DOHH2 (cell line): ENCODE data around the gene GALR1.

Experiments used
- H3F3A ChIP-seq: fragments of 200-600 bp; sonication (generic), shearing (Covaris generic); 2 replicates; pipeline ENCODE4 v1.6.0; 2016; ENCODE audit warnings: antibody characterized with exemption, mild to moderate bottlenecking; ENCODE audit not compliant: control insufficient read depth, insufficient read depth
- H3K27ac ChIP-seq: fragments of 200-600 bp; sonication (generic); 2 replicates; pipeline ENCODE4 v1.5.1; 2014; ENCODE audit warnings: low read depth, mild to moderate bottlenecking, low read length, moderate library complexity
- H3K27me3 ChIP-seq: fragments of 200-600 bp; sonication (generic); 2 replicates; pipeline ENCODE4 v1.6.1; 2014; ENCODE audit warnings: mild to moderate bottlenecking, low read length, mixed read lengths; ENCODE audit not compliant: control insufficient read depth
- H3K36me3 ChIP-seq: fragments of 200-600 bp; sonication (generic); 2 replicates; pipeline ENCODE4 v1.6.1; 2014; ENCODE audit warnings: mild to moderate bottlenecking, low read length, moderate library complexity, mixed read lengths; ENCODE audit not compliant: control insufficient read depth
- H3K4me1 ChIP-seq: fragments of 200-600 bp; sonication (generic); 2 replicates; pipeline ENCODE4 v1.6.1; 2014; ENCODE audit warnings: mild to moderate bottlenecking, low read length, mixed read lengths; ENCODE audit not compliant: control insufficient read depth
- H3K4me2 ChIP-seq: fragments of 200-600 bp; sonication (generic); 2 replicates; pipeline ENCODE4 v1.6.0; 2014; ENCODE audit warnings: mild to moderate bottlenecking, low read length, moderate library complexity
- H3K4me3 ChIP-seq: fragments of 200-600 bp; sonication (generic); 2 replicates; pipeline ENCODE4 v1.5.1; 2014; ENCODE audit warnings: mild to moderate bottlenecking, low read length, mixed read lengths
- H3K79me2 ChIP-seq: fragments of 200-600 bp; sonication (generic); 2 replicates; pipeline ENCODE4 v1.6.1; 2014; ENCODE audit warnings: mild to moderate bottlenecking, low read length, mixed read lengths; ENCODE audit not compliant: control insufficient read depth
- H3K9me2 ChIP-seq: fragments of 200-600 bp; sonication (generic); replicated peaks from 2 replicates; pipeline ENCODE4 v1.6.1; 2014; ENCODE audit warnings: mild to moderate bottlenecking, low read length, mixed read lengths; ENCODE audit not compliant: control insufficient read depth
- H3K9me3 ChIP-seq: fragments of 200-600 bp; sonication (generic); 2 replicates; pipeline ENCODE4 v1.6.1; 2014; ENCODE audit warnings: antibody characterized with exemption, low read length, mixed read lengths; ENCODE audit not compliant: control insufficient read depth, insufficient read depth
- H4K20me1 ChIP-seq: fragments of 200-600 bp; sonication (generic); 2 replicates; pipeline ENCODE4 v1.6.0; 2014; ENCODE audit warnings: low read depth, mild to moderate bottlenecking, antibody characterized with exemption, low read length, moderate library complexity; ENCODE audit not compliant: control insufficient read depth, insufficient read depth
- EZH2phosphoT487 ChIP-seq: fragments of 200-600 bp; sonication (generic); IDR thresholded peaks from 2 replicates; pipeline ENCODE4 v1.6.1; 2017; ENCODE audit warnings: borderline replicate concordance, mild to moderate bottlenecking, antibody characterized with exemption, low read length, moderate library complexity, mixed read lengths
- TF ChIP-seq, protein P1 (sequence below): fragments of 200-600 bp; sonication (generic); IDR thresholded peaks from one replicate; pipeline ENCODE4 v1.5.1; 2014; ENCODE audit warnings: antibody characterized with exemption, mild to moderate bottlenecking, low read depth, low read length; ENCODE audit not compliant: poor library complexity, severe bottlenecking

GALR1 gene

DNA sequence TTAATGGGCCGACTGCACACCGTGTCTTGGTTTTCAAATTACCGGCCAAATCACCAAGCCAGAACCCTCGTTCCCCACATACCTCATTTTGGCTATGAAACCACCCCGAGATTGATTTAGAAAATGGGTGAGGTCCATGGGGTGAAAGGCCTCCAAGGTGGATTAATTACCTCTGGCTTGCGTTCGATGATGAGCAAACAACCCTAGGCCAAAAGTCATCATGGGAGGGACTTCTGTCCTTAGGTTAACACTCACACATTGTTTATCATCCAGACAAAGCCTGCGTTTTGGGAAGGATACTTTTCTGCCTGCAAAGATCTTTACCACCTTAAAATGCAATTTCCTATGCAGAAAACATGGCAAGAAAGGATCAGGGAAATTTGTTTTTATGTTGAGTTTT is 48.5 kb downstream of the GALR1 start:
- Histone ChIP-seq H3K4me2 (no peak overlapping the region), H3K79me2 (no peaks in the 10 kb centered on the region), H3K4me1 (no peaks in the 10 kb centered on the region), H3K9me3 (no peaks in the 10 kb centered on the region), H3K27ac (no peak overlapping the region), H3K27me3 (no peaks in the 10 kb centered on the region), H3K36me3 (no peaks in the 10 kb centered on the region), H3K4me3 (no peak overlapping the region), H3K9me2 (no peaks in the 10 kb centered on the region), H4K20me1 (no peaks in the 10 kb centered on the region), H3F3A (no peaks in the 10 kb centered on the region)
- TF ChIP-seq, protein P1, sequence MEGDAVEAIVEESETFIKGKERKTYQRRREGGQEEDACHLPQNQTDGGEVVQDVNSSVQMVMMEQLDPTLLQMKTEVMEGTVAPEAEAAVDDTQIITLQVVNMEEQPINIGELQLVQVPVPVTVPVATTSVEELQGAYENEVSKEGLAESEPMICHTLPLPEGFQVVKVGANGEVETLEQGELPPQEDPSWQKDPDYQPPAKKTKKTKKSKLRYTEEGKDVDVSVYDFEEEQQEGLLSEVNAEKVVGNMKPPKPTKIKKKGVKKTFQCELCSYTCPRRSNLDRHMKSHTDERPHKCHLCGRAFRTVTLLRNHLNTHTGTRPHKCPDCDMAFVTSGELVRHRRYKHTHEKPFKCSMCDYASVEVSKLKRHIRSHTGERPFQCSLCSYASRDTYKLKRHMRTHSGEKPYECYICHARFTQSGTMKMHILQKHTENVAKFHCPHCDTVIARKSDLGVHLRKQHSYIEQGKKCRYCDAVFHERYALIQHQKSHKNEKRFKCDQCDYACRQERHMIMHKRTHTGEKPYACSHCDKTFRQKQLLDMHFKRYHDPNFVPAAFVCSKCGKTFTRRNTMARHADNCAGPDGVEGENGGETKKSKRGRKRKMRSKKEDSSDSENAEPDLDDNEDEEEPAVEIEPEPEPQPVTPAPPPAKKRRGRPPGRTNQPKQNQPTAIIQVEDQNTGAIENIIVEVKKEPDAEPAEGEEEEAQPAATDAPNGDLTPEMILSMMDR: no peak
- TF ChIP-seq EZH2phosphoT487: no peak

DNA sequence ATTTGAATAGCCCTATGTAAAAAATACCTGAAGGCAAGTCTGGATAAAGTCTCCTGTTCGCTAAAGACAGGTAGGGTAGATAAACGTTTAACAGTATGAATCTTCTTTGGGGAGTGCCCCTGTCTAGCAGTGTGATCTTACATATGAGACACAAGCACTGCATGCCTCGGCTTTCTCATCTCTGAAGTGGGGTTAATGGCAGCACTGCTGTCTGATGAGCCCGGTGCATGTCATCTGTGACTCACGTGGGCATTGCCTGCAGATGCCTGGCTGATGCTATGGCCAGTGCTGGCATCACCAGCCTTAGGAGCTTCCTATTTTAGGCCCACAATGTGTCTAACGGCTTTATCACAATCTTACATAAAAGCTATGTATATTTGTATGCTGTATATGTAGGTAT is 50.1 kb downstream of the GALR1 start:
- no peaks in the 10 kb centered on the region for H3K36me3 ChIP-seq
- no peaks in the 10 kb centered on the region for H3K4me1 ChIP-seq
- H3K27ac ChIP-seq: no peak overlapping the region
- H3K79me2 ChIP-seq: no peaks in the 10 kb centered on the region
- H4K20me1 ChIP-seq: no peaks in the 10 kb centered on the region
- no peaks in the 10 kb centered on the region for H3K9me3 ChIP-seq
- H3F3A ChIP-seq: no peaks in the 10 kb centered on the region
- H3K27me3 ChIP-seq: no peaks in the 10 kb centered on the region
- no peaks in the 10 kb centered on the region for H3K9me2 ChIP-seq
- TF ChIP-seq, protein P1: no peak
- no peak overlapping the region for H3K4me3 ChIP-seq
- no peak overlapping the region for H3K4me2 ChIP-seq

DNA sequence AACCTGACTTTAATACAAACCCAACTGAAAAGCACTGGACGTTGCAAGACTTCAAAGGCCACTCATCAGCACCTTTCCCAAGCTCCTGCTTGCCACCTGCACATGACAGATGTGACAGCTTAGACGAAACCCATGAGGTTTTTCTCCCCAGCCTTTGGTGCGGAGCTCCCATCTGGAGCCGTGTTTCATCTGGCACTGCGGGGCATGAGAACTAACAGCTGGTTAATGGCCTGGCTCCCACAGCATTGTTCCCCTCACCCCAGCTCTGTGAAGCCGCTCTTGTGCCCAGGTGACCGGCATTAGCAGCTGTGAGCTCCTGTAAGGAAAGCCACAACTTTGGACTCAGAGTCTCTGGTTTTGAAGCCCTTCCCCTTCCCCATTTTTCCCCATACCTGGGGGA is 50.9 kb downstream of the GALR1 start:
- no peaks in the 10 kb centered on the region for H3K36me3 ChIP-seq
- no peaks in the 10 kb centered on the region for H3F3A ChIP-seq
- no peaks in the 10 kb centered on the region for H3K79me2 ChIP-seq
- no peak for TF ChIP-seq EZH2phosphoT487
- TF ChIP-seq, protein P1: no peak
- H3K9me3 ChIP-seq: no peaks in the 10 kb centered on the region
- no peaks in the 10 kb centered on the region for H3K27me3 ChIP-seq
- H3K9me2 ChIP-seq: no peaks in the 10 kb centered on the region
- H3K27ac ChIP-seq: no peak overlapping the region
- no peak overlapping the region for H3K4me2 ChIP-seq
- no peak overlapping the region for H3K4me3 ChIP-seq
- no peaks in the 10 kb centered on the region for H4K20me1 ChIP-seq
- no peaks in the 10 kb centered on the region for H3K4me1 ChIP-seq

DNA sequence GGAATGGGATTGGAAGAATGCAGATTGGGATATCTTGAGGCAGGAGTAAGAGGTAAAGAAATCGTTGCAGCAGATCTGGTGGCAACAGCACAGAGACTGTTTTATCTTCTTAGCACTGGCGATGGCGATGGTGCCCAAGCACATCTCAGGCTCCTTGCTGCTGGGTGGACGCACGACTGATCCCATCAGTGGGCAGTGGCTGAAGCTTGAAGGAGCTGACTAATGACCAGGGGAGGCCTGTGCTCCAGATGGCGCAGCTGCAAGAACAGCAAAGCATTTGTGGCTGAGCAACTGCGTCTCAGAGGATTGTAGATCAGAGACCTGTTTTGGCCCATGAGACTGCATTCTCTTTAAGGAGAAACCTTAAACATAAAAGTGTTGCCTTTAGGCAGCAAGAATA is 54.6 kb downstream of the GALR1 start:
- H3K4me1 ChIP-seq: no peaks in the 10 kb centered on the region
- no peak overlapping the region for H3K4me2 ChIP-seq
- TF ChIP-seq, protein P1: no peak
- TF ChIP-seq EZH2phosphoT487: no peak
- H3K27me3 ChIP-seq: no peaks in the 10 kb centered on the region
- no peak overlapping the region for H3K27ac ChIP-seq
- no peak overlapping the region for H3K4me3 ChIP-seq
- no peaks in the 10 kb centered on the region for H3K36me3 ChIP-seq
- no peaks in the 10 kb centered on the region for H3K9me3 ChIP-seq
- H4K20me1 ChIP-seq: no peaks in the 10 kb centered on the region
- no peaks in the 10 kb centered on the region for H3K9me2 ChIP-seq
- no peaks in the 10 kb centered on the region for H3K79me2 ChIP-seq
- H3F3A ChIP-seq: no peaks in the 10 kb centered on the region
